OCI-LY1 (cell line): ENCODE data around the gene DNAJC8.

Experiments
- H2AFZ ChIP-seq: fragments of 200-600 bp; sonication (generic), shearing (Covaris generic); 2 replicates; pipeline ENCODE4 v1.6.0; 2014; ENCODE audit warnings: antibody characterized with exemption, mild to moderate bottlenecking, low read length
- H3F3A ChIP-seq: fragments of 200-600 bp; sonication (generic), shearing (Covaris generic); 2 replicates; pipeline ENCODE4 v1.6.0; 2014; ENCODE audit warnings: mild to moderate bottlenecking, antibody characterized with exemption, low read length, moderate library complexity; ENCODE audit not compliant: insufficient read depth
- H3K27ac ChIP-seq: fragments of 200-600 bp; sonication (generic); 2 replicates; pipeline ENCODE4 v1.5.1; 2014; ENCODE audit warnings: low read length, mixed run types, mild to moderate bottlenecking, low read depth; ENCODE audit not compliant: poor library complexity, severe bottlenecking
- H3K27me3 ChIP-seq: fragments of 200-600 bp; sonication (generic); 2 replicates; pipeline ENCODE4 v1.6.0; 2014; ENCODE audit warnings: antibody characterized with exemption, mild to moderate bottlenecking, low read length, moderate library complexity; ENCODE audit not compliant: insufficient read depth
- H3K36me3 ChIP-seq: fragments of 200-600 bp; sonication (generic); 2 replicates; pipeline ENCODE4 v1.6.1; 2014; ENCODE audit warnings: mild to moderate bottlenecking, antibody characterized with exemption, low read length, moderate library complexity, mixed read lengths; ENCODE audit not compliant: insufficient read depth
- H3K4me1 ChIP-seq: fragments of 200-600 bp; sonication (generic); 2 replicates; pipeline ENCODE4 v1.5.1; 2014; ENCODE audit warnings: mild to moderate bottlenecking, low read length, moderate library complexity; ENCODE audit not compliant: insufficient read depth, severe bottlenecking
- H3K4me2 ChIP-seq: fragments of 200-600 bp; sonication (generic), shearing (Covaris generic); 2 replicates; pipeline ENCODE4 v1.6.1; 2014; ENCODE audit warnings: low read length
- H3K4me3 ChIP-seq: fragments of 200-600 bp; sonication (generic); 2 replicates; pipeline ENCODE4 v1.5.1; 2014; ENCODE audit warnings: low read length, low read depth, mild to moderate bottlenecking, mixed read lengths; ENCODE audit not compliant: poor library complexity, severe bottlenecking
- H3K79me2 ChIP-seq: fragments of 200-600 bp; shearing (Covaris generic); 2 replicates; pipeline ENCODE4 v1.6.1; 2016; ENCODE audit warnings: mixed run types, low read length, mixed read lengths; ENCODE audit not compliant: insufficient read depth
- H3K9ac ChIP-seq: fragments of 200-600 bp; sonication (generic), shearing (Covaris generic); 2 replicates; pipeline ENCODE4 v1.6.1; 2014; ENCODE audit warnings: mild to moderate bottlenecking, low read length, mixed read lengths
- H3K9me2 ChIP-seq: fragments of 200-600 bp; sonication (generic), shearing (Covaris generic); 2 replicates; pipeline ENCODE4 v1.6.1; 2014; ENCODE audit warnings: low read depth, mild to moderate bottlenecking, low read length, mixed read lengths
- H3K9me3 ChIP-seq: fragments of 200-600 bp; shearing (Covaris generic); 2 replicates; pipeline ENCODE4 v1.6.1; 2014; ENCODE audit warnings: low read length, mixed read lengths
- H4K20me1 ChIP-seq: fragments of 200-600 bp; sonication (generic), shearing (Covaris generic); 2 replicates; pipeline ENCODE4 v1.6.0; 2016; ENCODE audit warnings: mild to moderate bottlenecking, low read length; ENCODE audit not compliant: insufficient read depth
- EZH2 ChIP-seq: fragments of 200-600 bp; sonication (generic), shearing (Covaris generic); IDR thresholded peaks from 2 replicates; pipeline ENCODE4 v1.8.0; 2017; ENCODE audit warnings: borderline replicate concordance, mixed run types, mild to moderate bottlenecking, antibody characterized with exemption, low read length, moderate library complexity, mixed read lengths
- TF ChIP-seq, protein P1 (sequence below): fragments of 200-600 bp; sonication (generic), shearing (Covaris generic); IDR thresholded peaks from 2 replicates; pipeline ENCODE4 v1.5.1; 2017; ENCODE audit warnings: mild to moderate bottlenecking, antibody characterized with exemption, low read length, moderate library complexity, mixed read lengths

Gene DNAJC8

DNA sequence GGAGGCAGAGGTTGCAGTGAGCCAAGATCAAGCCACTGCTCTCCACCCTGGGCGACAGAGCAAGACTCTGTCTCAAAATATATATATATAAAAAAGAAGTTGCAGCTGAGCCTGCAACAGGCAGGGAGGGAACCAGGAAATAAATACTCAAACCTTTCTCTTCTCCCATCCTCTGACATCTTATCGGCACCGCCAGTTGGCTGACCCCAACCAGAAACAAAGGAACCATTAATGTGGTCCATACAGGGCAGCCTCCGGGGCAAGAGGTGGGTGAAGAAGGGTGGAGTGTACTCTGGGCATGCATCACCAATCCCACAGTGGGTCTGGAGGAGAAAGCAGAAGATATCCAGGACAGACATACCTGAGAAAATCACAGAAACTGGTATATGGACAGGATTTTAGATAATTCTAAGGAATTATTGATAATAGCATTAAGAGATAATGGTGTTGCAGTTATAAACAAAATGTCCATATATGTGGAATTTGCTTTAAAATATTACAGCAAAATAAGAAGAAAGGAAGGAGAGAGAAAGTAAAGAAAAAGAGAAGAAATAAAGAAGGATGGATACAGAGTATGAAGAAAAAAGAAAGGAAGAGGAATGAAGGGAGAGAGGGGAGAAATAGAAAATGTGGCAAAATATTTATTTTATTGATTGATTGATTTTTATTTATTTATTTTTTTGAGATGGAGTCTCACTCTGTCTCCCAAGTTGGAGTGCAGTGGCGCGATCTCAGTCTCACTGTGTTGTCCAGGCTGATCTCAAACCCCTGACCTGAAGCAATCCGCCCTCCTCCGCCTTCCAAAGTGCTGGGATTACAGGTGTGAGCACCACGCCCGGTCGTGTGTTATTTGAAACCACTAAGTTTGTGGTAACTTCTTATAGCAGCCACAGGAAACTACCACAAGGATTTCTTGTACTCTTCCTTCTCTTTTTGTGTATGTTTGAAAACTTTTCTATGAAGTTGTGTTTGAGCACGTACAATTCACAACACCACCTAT lies 52.2 kb downstream of the DNAJC8 start:
- Histone ChIP-seq H3K4me1 (peaks cover 26% of the 10 kb centered on the region), H3K4me2 (no peak overlapping the region)
- TF ChIP-seq, protein P1, sequence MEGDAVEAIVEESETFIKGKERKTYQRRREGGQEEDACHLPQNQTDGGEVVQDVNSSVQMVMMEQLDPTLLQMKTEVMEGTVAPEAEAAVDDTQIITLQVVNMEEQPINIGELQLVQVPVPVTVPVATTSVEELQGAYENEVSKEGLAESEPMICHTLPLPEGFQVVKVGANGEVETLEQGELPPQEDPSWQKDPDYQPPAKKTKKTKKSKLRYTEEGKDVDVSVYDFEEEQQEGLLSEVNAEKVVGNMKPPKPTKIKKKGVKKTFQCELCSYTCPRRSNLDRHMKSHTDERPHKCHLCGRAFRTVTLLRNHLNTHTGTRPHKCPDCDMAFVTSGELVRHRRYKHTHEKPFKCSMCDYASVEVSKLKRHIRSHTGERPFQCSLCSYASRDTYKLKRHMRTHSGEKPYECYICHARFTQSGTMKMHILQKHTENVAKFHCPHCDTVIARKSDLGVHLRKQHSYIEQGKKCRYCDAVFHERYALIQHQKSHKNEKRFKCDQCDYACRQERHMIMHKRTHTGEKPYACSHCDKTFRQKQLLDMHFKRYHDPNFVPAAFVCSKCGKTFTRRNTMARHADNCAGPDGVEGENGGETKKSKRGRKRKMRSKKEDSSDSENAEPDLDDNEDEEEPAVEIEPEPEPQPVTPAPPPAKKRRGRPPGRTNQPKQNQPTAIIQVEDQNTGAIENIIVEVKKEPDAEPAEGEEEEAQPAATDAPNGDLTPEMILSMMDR, result no peak
- no peak for TF ChIP-seq EZH2

DNA sequence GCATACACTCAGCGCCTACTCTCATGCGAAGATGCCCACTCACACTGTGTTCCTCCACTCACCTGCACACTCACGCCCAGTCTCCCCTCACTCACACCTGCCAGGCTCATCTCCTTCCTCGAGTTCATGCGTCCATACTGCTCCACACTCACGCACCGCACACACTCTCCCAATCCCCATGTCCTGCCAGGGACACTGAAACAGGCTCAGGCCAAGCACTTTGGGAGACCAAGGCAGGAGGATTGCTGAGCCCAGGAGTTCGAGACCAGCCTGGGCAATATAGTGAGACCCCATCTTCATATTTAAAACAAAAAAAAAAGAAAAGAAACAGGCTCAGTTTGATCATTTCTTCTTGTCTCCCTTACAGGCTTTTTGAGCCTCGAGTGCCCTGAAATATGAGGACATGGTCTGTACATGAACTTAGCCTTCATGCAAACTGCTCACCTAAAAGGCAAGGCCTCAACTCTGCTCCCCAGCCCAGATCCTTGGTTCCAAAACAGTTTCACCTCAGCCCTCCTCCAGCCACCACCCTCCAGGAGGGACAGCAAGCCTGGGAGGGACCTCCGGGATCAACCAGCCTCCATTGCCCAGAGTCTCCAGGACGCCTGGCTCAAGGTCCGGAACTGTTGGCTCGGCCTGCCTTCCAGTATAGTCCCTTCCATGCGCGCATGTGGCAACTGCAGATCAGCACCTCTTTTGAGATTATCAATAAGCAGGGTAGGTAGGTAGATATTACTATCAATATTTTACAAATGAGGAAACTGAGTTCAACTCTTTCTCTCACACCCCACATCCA lies 53.9 kb downstream of the DNAJC8 start:
- no peak overlapping the region for H2AFZ ChIP-seq
- no peaks in the 10 kb centered on the region for H3K27me3 ChIP-seq
- no peaks in the 10 kb centered on the region for H3K9me3 ChIP-seq
- no peaks in the 10 kb centered on the region for H3F3A ChIP-seq
- no peaks in the 10 kb centered on the region for H3K9me2 ChIP-seq
- no peaks in the 10 kb centered on the region for H3K36me3 ChIP-seq
- no peak overlapping the region for H3K27ac ChIP-seq
- no peak overlapping the region for H3K9ac ChIP-seq
- TF ChIP-seq EZH2, result no peak
- TF ChIP-seq, protein P1, result no peak
- no peaks in the 10 kb centered on the region for H3K79me2 ChIP-seq
- no peak overlapping the region for H3K4me2 ChIP-seq
- H4K20me1 ChIP-seq, result no peaks in the 10 kb centered on the region
- H3K4me3 ChIP-seq, result no peak overlapping the region
- H3K4me1 ChIP-seq, result peaks cover 43% of the 10 kb centered on the region

More for the DNA sequence above, 52.2 kb downstream of the DNAJC8 start:
- H3K27me3 ChIP-seq, result no peaks in the 10 kb centered on the region
- no peaks in the 10 kb centered on the region for H3F3A ChIP-seq
- no peaks in the 10 kb centered on the region for H3K9me2 ChIP-seq
- H2AFZ ChIP-seq, result no peak overlapping the region
- no peak overlapping the region for H3K27ac ChIP-seq
- no peak overlapping the region for H3K4me3 ChIP-seq
- no peaks in the 10 kb centered on the region for H3K9me3 ChIP-seq
- H4K20me1 ChIP-seq, result no peaks in the 10 kb centered on the region
- no peak overlapping the region for H3K9ac ChIP-seq
- H3K36me3 ChIP-seq, result no peaks in the 10 kb centered on the region
- H3K79me2 ChIP-seq, result no peaks in the 10 kb centered on the region

DNA sequence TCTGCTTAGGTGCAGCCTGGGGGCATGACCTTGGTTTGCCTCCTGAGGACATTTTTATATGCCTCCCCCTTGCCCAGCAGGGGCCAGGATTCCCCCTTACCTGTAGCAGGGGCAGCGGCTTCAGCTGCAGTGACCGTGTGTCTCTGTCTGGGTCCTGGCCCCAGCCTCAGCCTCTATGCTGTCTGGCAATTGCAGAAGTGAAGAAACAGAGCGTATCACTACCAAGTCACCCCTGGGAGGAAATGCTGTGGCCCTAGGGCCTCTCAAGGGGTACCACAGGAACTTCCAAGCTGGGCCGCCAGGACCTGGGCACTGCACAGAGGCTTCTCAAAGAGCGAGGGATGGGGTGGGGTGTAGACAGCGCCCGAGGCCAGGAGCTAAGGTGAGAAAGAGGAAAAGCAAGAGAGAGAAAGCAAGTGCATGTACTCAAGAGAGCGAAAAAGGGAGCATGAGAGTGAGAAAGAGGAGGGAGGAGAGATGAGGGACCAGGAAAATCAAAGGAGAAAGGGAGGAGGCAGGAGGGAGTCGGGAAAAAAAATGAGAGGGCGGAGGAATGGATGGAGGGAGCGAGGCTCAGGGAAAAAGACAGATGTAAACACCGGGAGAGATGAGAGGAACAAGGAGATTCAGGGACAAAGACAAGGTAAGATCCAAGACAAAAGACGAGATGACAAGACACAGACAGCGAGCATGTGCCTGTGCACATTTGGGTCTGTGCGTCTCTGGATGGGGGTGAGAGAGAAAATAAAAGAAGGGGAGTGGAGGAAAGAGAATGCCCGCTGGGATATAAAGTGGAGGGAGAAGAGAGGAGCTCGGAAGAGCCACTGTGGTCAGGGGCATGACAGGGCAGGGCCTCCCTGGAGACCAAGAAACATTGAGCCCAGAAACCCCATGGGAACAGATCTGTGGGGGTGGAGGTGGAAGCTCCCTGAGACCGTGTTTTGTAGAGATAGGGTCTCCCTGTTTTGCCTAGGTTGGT lies 56.0 kb downstream of the DNAJC8 start, which contains the start of gene PTAFR:
Gene PTAFR (minus strand): TSS at position 199 of the 979 bp plus-strand sequence. CDS start 25,669 bp downstream, outside the sequence.
- H4K20me1 ChIP-seq, result no peaks in the 10 kb centered on the region
- peak within 1 kb of the TSS; percentile 97 for H3K27ac ChIP-seq
- H3K27me3 ChIP-seq, result no peaks in the 10 kb centered on the region
- no peaks in the 10 kb centered on the region for H3K36me3 ChIP-seq
- H3K9me2 ChIP-seq, result no peaks in the 10 kb centered on the region
- no peak within 1 kb of the TSS for H2AFZ ChIP-seq
- H3K9ac ChIP-seq, result peak within 1 kb of the TSS; percentile 45; the same call in 1 of the 2 replicates
- TF ChIP-seq, protein P1, result no peak
- TF ChIP-seq EZH2, result no peak
- no peaks in the 10 kb centered on the region for H3K79me2 ChIP-seq
- H3F3A ChIP-seq, result no peaks in the 10 kb centered on the region; the same call in 1 of the 2 replicates
- H3K4me1 ChIP-seq, result peaks cover 59% of the 10 kb centered on the region
- H3K4me2 ChIP-seq, result peak within 1 kb of the TSS; percentile 61
- peak within 1 kb of the TSS; percentile 49 for H3K4me3 ChIP-seq
- H3K9me3 ChIP-seq, result no peaks in the 10 kb centered on the region
